CD1c-positive myeloid dendritic cell (primary cell): ENCODE results near the gene SUSD6.
A peak's percentile ranks its signal among the peaks of the same experiment; 100 is the strongest.

Experiments used
- DNase-seq: peaks from one replicate; pipeline ENCODE4 v3.0.0-alpha.2; 2016; ENCODE audit errors: extremely low spot score

SUSD6 gene

GRCh38 chr14:69611172-69612013 is at the start of gene SUSD6:
Gene SUSD6, plus strand, starts transcription at chr14:69611596. Its CDS starts 46,997 bp downstream, at chr14:69658593.
- peak; percentile 95 for DNase-seq

GRCh38 chr14:69561893-69562292 is 49.5 kb upstream of the SUSD6 start:
- no peak for DNase-seq

GRCh38 chr14:69567563-69567962 is 43.8 kb upstream of the SUSD6 start:
- no peak for DNase-seq

GRCh38 chr14:69569859-69570258 is 41.5 kb upstream of the SUSD6 start:
- no peak for DNase-seq

- DNase-seq = no peak
These were observed 40.5 kb upstream of the SUSD6 start for GRCh38 chr14:69570836-69571330.

- no peak for DNase-seq
These were observed 39.9 kb upstream of the SUSD6 start for GRCh38 chr14:69571449-69572029.

GRCh38 chr14:69572030-69572840 is 39.2 kb upstream of the SUSD6 start:
- no peak for DNase-seq

- DNase-seq = no peak
These were observed 38.6 kb upstream of the SUSD6 start for GRCh38 chr14:69572841-69573135.

GRCh38 chr14:69573205-69573830 is 38.1 kb upstream of the SUSD6 start:
- no peak for DNase-seq

GRCh38 chr14:69573831-69574262 is 37.5 kb upstream of the SUSD6 start:
- no peak for DNase-seq

- peak; percentile 68 for DNase-seq
These were observed 37.0 kb upstream of the SUSD6 start, which contains the start of gene CCDC177 for GRCh38 chr14:69574263-69574953. Gene CCDC177, minus strand, starts transcription at chr14:69574871. Its CDS starts 1,249 bp downstream, at chr14:69573622.

GRCh38 chr14:69574954-69575295 is 36.5 kb upstream of the SUSD6 start:
- no peak for DNase-seq

- no peak for DNase-seq
These were observed 31.9 kb upstream of the SUSD6 start for GRCh38 chr14:69579476-69579875.

- peak; percentile 6 for DNase-seq
These were observed 31.3 kb upstream of the SUSD6 start for GRCh38 chr14:69580009-69580577.

- no peak for DNase-seq
These were observed 30.0 kb upstream of the SUSD6 start for GRCh38 chr14:69581316-69581935.

- no peak for DNase-seq
These were observed 29.2 kb upstream of the SUSD6 start for GRCh38 chr14:69582212-69582611.

- DNase-seq = no peak
These were observed 28.6 kb upstream of the SUSD6 start for GRCh38 chr14:69582829-69583228.

GRCh38 chr14:69584389-69584788 is 27.0 kb upstream of the SUSD6 start:
- DNase-seq = no peak

GRCh38 chr14:69586404-69586803 is 25.0 kb upstream of the SUSD6 start:
- no peak for DNase-seq

GRCh38 chr14:69587389-69587788 is 24.0 kb upstream of the SUSD6 start:
- no peak for DNase-seq

- DNase-seq = no peak
These were observed 20.1 kb upstream of the SUSD6 start for GRCh38 chr14:69591317-69591716.
